ENCODE data around the gene MUC4.

DNA sequence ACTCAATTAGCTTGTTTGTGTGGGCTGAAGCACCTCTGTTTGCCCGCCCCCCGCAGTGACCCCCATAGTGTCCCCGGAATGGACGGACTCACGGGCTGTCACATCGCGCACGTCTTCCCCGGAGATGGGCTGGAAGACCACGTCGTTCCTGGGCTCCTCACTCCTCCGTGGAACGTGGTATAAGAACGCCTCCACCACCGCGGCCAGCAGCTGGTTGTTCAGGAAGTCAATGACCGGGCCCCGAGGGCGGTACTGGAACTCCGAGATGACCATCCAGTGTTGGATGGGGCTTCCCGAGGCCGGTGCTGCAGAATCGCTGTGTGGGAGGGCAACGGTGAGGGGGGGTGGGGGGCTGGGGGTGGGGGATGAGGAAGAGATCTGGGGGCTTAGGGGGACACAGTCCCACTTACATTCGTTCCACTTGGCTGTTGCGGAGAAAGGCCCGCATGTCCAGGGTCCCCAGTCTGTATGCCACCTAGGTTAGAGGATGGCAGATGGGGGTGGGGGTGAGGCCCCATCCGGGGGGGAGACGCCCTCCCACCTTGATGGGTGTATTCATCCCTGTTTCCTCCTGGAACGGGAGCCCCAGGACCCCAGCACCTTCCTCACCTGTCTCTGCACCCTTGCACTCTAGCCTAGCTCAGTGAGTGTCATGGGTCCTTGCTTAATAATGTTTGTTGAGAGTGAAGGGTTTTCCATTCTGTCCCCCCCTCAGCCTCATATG is 60.8 kb downstream of the MUC4 start:
- TF ChIP-seq, protein P1, sequence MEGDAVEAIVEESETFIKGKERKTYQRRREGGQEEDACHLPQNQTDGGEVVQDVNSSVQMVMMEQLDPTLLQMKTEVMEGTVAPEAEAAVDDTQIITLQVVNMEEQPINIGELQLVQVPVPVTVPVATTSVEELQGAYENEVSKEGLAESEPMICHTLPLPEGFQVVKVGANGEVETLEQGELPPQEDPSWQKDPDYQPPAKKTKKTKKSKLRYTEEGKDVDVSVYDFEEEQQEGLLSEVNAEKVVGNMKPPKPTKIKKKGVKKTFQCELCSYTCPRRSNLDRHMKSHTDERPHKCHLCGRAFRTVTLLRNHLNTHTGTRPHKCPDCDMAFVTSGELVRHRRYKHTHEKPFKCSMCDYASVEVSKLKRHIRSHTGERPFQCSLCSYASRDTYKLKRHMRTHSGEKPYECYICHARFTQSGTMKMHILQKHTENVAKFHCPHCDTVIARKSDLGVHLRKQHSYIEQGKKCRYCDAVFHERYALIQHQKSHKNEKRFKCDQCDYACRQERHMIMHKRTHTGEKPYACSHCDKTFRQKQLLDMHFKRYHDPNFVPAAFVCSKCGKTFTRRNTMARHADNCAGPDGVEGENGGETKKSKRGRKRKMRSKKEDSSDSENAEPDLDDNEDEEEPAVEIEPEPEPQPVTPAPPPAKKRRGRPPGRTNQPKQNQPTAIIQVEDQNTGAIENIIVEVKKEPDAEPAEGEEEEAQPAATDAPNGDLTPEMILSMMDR (IDR thresholded peaks at IDR 0.05): no peak
- no peak for TF ChIP-seq POLR2A (IDR thresholded peaks at IDR 0.05)

All from testis (tissue), 2 donors.